H9 (cell line): Measurements from ENCODE around the gene FCSK. TPM values are rescaled to one million over a fixed set of nuclear protein-coding genes. Genes with fewer than 3 reads are reported as not detected.
A peak's percentile ranks its signal among the peaks of the same experiment; 100 is the strongest.

Experiments used
- DNase-seq: peaks from one replicate; pipeline ENCODE4 v3.0.0-alpha.2; 2017
- H2AFZ ChIP-seq: one replicate; pipeline ENCODE4 v1.6.1; 2013; ENCODE audit warnings: mild to moderate bottlenecking, low read length, control low read depth, moderate library complexity
- H2AK5ac ChIP-seq: 2 replicates; pipeline ENCODE4 v1.6.1; 2013; ENCODE audit warnings: low read length, control low read depth, mixed read lengths; ENCODE audit not compliant: insufficient read length
- H2BK120ac ChIP-seq: one replicate; pipeline ENCODE4 v1.6.1; 2013; ENCODE audit warnings: low read depth, mild to moderate bottlenecking, low read length, control low read depth, inconsistent platforms; ENCODE audit not compliant: poor library complexity, severe bottlenecking
- H2BK12ac ChIP-seq: 2 replicates; pipeline ENCODE4 v1.6.1; 2013; ENCODE audit warnings: low read length, control low read depth, mixed read lengths, low read depth; ENCODE audit not compliant: insufficient read length
- H2BK15ac ChIP-seq: 2 replicates; pipeline ENCODE4 v1.6.1; 2013; ENCODE audit warnings: low read depth, low read length, control low read depth
- H2BK20ac ChIP-seq: one replicate; pipeline ENCODE4 v1.6.1; 2013; ENCODE audit warnings: low read depth, mild to moderate bottlenecking, low read length, control low read depth, inconsistent platforms; ENCODE audit not compliant: poor library complexity, severe bottlenecking
- H2BK5ac ChIP-seq: 2 replicates; pipeline ENCODE4 v1.6.1; 2013; ENCODE audit warnings: low read length, control low read depth, mixed read lengths; ENCODE audit not compliant: insufficient read length
- H3K14ac ChIP-seq: 2 replicates; pipeline ENCODE4 v1.6.1; 2013; ENCODE audit warnings: low read length, control low read depth; ENCODE audit not compliant: insufficient read depth
- H3K18ac ChIP-seq: 2 replicates; pipeline ENCODE4 v1.6.1; 2013; ENCODE audit warnings: low read depth, mild to moderate bottlenecking, mixed read lengths, low read length, control low read depth; ENCODE audit not compliant: insufficient read length
- H3K23ac ChIP-seq: 2 replicates; pipeline ENCODE4 v1.6.1; 2013; ENCODE audit warnings: low read length, control low read depth, mixed read lengths, low read depth; ENCODE audit not compliant: insufficient read length
- H3K23me2 ChIP-seq: 2 replicates; pipeline ENCODE4 v1.6.1; 2013; ENCODE audit warnings: low read depth, mild to moderate bottlenecking, mixed read lengths, low read length, control low read depth; ENCODE audit not compliant: insufficient read length, poor library complexity, severe bottlenecking
- H3K27ac ChIP-seq: 2 replicates; pipeline ENCODE4 v1.5.1; 2013; ENCODE audit warnings: low read length, control low read depth, mixed read lengths, low read depth; ENCODE audit not compliant: insufficient read length
- H3K27me3 ChIP-seq: 2 replicates; pipeline ENCODE4 v1.6.1; 2013; ENCODE audit warnings: low read length, control low read depth, inconsistent platforms; ENCODE audit not compliant: insufficient read depth
- H3K4ac ChIP-seq: 2 replicates; pipeline ENCODE4 v1.6.1; 2013; ENCODE audit warnings: low read depth, mild to moderate bottlenecking, control low read depth, inconsistent platforms, low read length, moderate library complexity
- H3K4me1 ChIP-seq: 2 replicates; pipeline ENCODE4 v1.6.1; 2013; ENCODE audit warnings: low read length, control low read depth, inconsistent platforms; ENCODE audit not compliant: insufficient read depth
- H3K4me2 ChIP-seq: 2 replicates; pipeline ENCODE4 v1.6.1; 2013; ENCODE audit warnings: low read length, control low read depth, mixed read lengths; ENCODE audit not compliant: insufficient read length, insufficient read depth
- H3K56ac ChIP-seq: 2 replicates; pipeline ENCODE4 v1.6.1; 2013; ENCODE audit warnings: low read depth, mild to moderate bottlenecking, mixed read lengths, low read length, control low read depth; ENCODE audit not compliant: insufficient read length
- H3K79me1 ChIP-seq: 2 replicates; pipeline ENCODE4 v1.6.1; 2013; ENCODE audit warnings: low read depth, mild to moderate bottlenecking, moderate library complexity, low read length, control low read depth, inconsistent platforms; ENCODE audit not compliant: insufficient read depth, poor library complexity, severe bottlenecking
- H3K79me2 ChIP-seq: 2 replicates; pipeline ENCODE4 v1.6.1; 2013; ENCODE audit warnings: low read length, control low read depth, inconsistent platforms; ENCODE audit not compliant: insufficient read depth
- H3K9ac ChIP-seq: 2 replicates; pipeline ENCODE4 v1.6.1; 2013; ENCODE audit warnings: low read length, control low read depth, mixed read lengths; ENCODE audit not compliant: insufficient read length; ENCODE audit errors: extremely low read depth
- H3K9me3 ChIP-seq: one replicate; pipeline ENCODE4 v1.6.1; 2013; ENCODE audit warnings: low read depth, low read length, inconsistent platforms; ENCODE audit not compliant: control insufficient read depth
- H3T11ph ChIP-seq: one replicate; pipeline ENCODE4 v1.6.1; 2013; ENCODE audit warnings: mild to moderate bottlenecking, low read length, control low read depth, inconsistent platforms
- H4K20me1 ChIP-seq: one replicate; pipeline ENCODE4 v1.6.1; 2013; ENCODE audit not compliant: control insufficient read depth, insufficient read length, insufficient read depth
- H4K5ac ChIP-seq: 2 replicates; pipeline ENCODE4 v1.6.1; 2013; ENCODE audit warnings: low read depth, mild to moderate bottlenecking, mixed read lengths, low read length, control low read depth; ENCODE audit not compliant: insufficient read length
- H4K8ac ChIP-seq: replicated peaks from 2 replicates; pipeline ENCODE4 v1.6.1; 2013; ENCODE audit warnings: low read length, control low read depth, mixed read lengths, low read depth; ENCODE audit not compliant: insufficient read length
- H4K91ac ChIP-seq: 2 replicates; pipeline ENCODE4 v1.6.1; 2013; ENCODE audit warnings: low read depth, mild to moderate bottlenecking, moderate library complexity, mixed read lengths, low read length, control low read depth; ENCODE audit not compliant: insufficient read length
- H3K27ac Mint-ChIP-seq, 3 experiments: 2 replicates in 2 of 3; 3 replicates in 1 of 3; pipeline ENCODE4 v1.8.0; 2020 to 2021; ENCODE audit warnings: mixed read lengths in 3 of 3, mild to moderate bottlenecking in 1 of 3, moderate library complexity in 1 of 3
- H3K27me3 Mint-ChIP-seq: 2 replicates; pipeline ENCODE4 v1.8.0; 2021; ENCODE audit warnings: low read depth, mild to moderate bottlenecking, moderate library complexity, mixed read lengths
- H3K36me3 Mint-ChIP-seq, 3 experiments: 2 replicates in 2 of 3; 3 replicates in 1 of 3; pipeline ENCODE4 v1.8.0; 2020 to 2021; ENCODE audit warnings: low read depth in 3 of 3, mixed read lengths in 3 of 3; ENCODE audit not compliant: insufficient read depth in 1 of 3
- H3K4me1 Mint-ChIP-seq, 2 experiments: 2 replicates each; pipeline ENCODE4 v1.8.0; 2020; ENCODE audit warnings: mixed read lengths in 2 of 2
- H3K4me3 Mint-ChIP-seq, 2 experiments: 2 replicates in 1 of 2; 3 replicates in 1 of 2; pipeline ENCODE4 v1.8.0; 2020 to 2021; ENCODE audit warnings: mild to moderate bottlenecking in 2 of 2, mixed read lengths in 2 of 2, moderate library complexity in 1 of 2
- H3K9me3 Mint-ChIP-seq, 2 experiments: 2 replicates in 1 of 2; 3 replicates in 1 of 2; pipeline ENCODE4 v1.8.0; 2020; ENCODE audit warnings: mild to moderate bottlenecking in 2 of 2, mixed read lengths in 2 of 2, moderate library complexity in 1 of 2
- CTCF ChIP-seq: fragments of 200-600 bp; sonication (generic); conservative IDR thresholded peaks from 3 replicates; pipeline ENCODE4 v1.8.0; 2021; ENCODE audit warnings: antibody characterized with exemption, mild to moderate bottlenecking
- WGBS: extraction: QIAGEN DNeasy Blood & Tissue Kit; methylation state at CpG from one replicate; pipeline ENCODE4 v1.1.7; 2013; ENCODE audit warnings: missing lambda C conversion rate, low lambda C conversion rate, mixed read lengths; ENCODE audit not compliant: insufficient read length; ENCODE audit errors: extremely low coverage; 5-methylcytosine and 5-hydroxymethylcytosine counted together
- total RNA-seq: library from RNA; stranded (reverse); gene quantifications from 2 replicates; pipeline ENCODE4 v1.2.1, GENCODE V29; 2021

The FCSK gene
- total RNA-seq, 1 experiment from 2014 or later = 6.5 TPM

GRCh38 chr16:70440009-70440692 is 14.2 kb upstream of the FCSK start:
- H3K56ac ChIP-seq = no peak overlapping the region
- H3K27me3 Mint-ChIP-seq = no peaks in the 10 kb centered on the region; the same call in 1 of the 2 replicates
- H2BK12ac ChIP-seq = no peak overlapping the region
- H3K23ac ChIP-seq = no peak overlapping the region
- H3K79me2 ChIP-seq = peaks cover 7% of the 10 kb centered on the region; the same call in 1 of the 2 replicates
- no peak overlapping the region for H2BK5ac ChIP-seq
- no peak overlapping the region for H3T11ph ChIP-seq
- H2BK120ac ChIP-seq = no peak overlapping the region
- TF ChIP-seq CTCF = no peak
- H3K27me3 ChIP-seq = no peaks in the 10 kb centered on the region
- no CpG with 5 or more reads among the region's 11 CpGs for WGBS
- no peaks in the 10 kb centered on the region for H4K20me1 ChIP-seq
- H4K8ac ChIP-seq = no peak overlapping the region
- no peak overlapping the region for H3K18ac ChIP-seq
- H3K4me3 Mint-ChIP-seq = peak overlapping the region; percentile 77 to 87
- peak overlapping the region; percentile 54 for H3K4me2 ChIP-seq
- H3K9me3 Mint-ChIP-seq = peaks cover 0 to 2% of the 10 kb centered on the region in 2 experiments; a peak in 1 of 5 replicates
- peak overlapping the region in 1 of 3 experiments; percentile 76; a peak in 1 of 7 replicates for H3K27ac Mint-ChIP-seq
- peaks cover 0 to 2% (median 0%) of the 10 kb centered on the region in 3 experiments; a peak in 2 of 7 replicates for H3K36me3 Mint-ChIP-seq
- H3K27ac ChIP-seq = no peak overlapping the region
- no peak overlapping the region for H2BK15ac ChIP-seq
- H3K14ac ChIP-seq = no peak overlapping the region
- no peaks in the 10 kb centered on the region for H3K9me3 ChIP-seq
- no peak for DNase-seq
- no peak overlapping the region for H4K5ac ChIP-seq
- H3K4me1 ChIP-seq = peaks cover 7% of the 10 kb centered on the region
- H2AK5ac ChIP-seq = no peak overlapping the region
- no peak overlapping the region for H2BK20ac ChIP-seq
- no peaks in the 10 kb centered on the region for H3K79me1 ChIP-seq
- no peak overlapping the region for H3K4ac ChIP-seq
- H3K23me2 ChIP-seq = peaks cover 11% of the 10 kb centered on the region
- no peak overlapping the region for H2AFZ ChIP-seq
- no peak overlapping the region for H4K91ac ChIP-seq
- no peak overlapping the region for H3K9ac ChIP-seq
- peaks cover 27 to 33% of the 10 kb centered on the region in 2 experiments for H3K4me1 Mint-ChIP-seq
